Activated T-cell treated with anti-CD3 and anti-CD28 coated beads for 1 hour (primary cell): ENCODE data around the gene TAF1L.

Experiments
- DNase-seq: peaks from one replicate; pipeline ENCODE4 v3.0.0-alpha.2; 2020; ENCODE audit warnings: low read depth

TAF1L gene

DNA sequence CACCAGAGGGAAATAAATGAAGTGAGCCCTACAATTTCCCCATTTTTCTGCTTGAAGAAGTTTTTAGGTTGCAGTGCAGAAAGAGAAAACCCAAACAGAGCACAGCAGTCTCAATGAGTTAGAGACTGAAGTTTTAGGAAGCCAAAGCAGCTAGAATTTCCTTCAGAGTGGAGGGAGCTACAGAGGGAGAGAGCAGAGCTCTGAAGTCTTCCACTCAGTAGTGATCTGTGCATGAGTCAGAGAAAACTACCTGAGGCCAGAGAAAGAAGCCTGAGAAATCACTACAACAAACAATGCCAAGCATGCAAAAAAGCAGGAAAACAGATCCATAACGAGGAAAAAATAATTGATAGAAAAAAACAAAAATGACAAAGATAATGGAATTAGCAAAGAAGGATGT is 44.6 kb downstream of the TAF1L start:
- no peak for DNase-seq

DNA sequence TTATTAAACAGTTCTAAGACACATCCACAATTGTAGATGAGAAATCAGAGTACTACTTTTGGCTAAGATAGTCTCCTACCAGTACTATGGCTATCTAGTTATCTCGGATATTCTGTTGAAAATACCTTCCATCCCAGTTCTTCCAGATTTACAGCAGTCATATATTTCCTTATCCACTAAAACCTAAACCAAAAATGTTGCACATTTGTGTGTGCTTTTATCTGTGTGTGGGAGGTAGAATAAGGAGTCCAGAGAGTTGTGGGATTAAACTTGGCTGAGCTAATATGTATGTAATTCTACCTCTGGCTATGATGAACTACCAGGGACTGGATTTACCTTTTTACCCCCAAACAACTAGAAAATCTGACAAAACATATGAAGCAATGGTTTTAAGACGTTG is 45.0 kb downstream of the TAF1L start:
- no peak for DNase-seq

DNA sequence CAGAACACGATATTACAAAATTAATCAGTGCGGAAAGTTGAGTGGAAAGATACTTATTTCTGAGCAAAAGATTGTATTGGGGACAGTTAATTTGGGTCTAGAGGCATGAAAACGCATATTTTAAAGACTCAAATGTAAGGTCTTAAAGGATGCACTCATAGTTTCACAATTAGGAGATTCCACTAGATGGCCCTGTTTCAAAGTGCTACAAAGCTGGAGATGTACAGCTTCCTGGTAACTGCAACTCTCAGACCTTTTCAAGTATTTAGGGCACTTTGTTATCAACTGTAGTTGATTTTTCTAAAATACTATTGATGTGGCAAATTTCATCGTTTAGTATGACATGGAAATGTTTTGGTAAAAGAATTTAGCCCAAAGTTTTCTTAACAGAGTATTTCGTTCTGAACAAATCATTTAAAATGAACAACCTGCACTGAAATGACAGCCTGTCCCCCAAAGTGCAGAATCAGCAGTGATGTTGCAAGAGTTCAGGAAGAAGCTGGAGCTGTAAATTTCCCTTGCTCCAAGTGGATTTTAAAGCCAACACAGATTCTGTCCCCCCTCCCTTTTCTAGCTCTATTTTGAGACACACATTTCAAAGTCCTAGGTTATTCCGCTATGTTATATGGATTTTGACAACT is 46.3 kb downstream of the TAF1L start:
- no peak for DNase-seq

DNA sequence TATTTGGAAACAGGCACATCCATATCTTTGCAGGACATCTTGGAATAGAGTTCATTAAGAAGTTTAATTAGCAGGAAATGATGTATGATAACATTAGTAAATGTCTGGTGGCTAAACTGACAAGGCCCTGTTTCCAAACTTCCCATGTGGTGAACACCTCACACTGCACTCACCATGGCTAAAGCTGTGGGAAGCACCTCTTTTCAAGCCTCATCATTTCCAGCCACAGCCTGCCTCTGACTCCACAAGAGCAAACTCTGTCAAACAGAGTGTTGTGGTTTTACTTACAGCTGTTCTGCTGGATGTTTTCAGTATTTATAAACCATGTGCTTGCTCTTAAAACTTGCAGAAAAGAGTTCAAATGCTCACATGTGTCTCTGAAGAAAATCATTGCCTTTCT is 47.6 kb downstream of the TAF1L start:
- DNase-seq: no peak

DNA sequence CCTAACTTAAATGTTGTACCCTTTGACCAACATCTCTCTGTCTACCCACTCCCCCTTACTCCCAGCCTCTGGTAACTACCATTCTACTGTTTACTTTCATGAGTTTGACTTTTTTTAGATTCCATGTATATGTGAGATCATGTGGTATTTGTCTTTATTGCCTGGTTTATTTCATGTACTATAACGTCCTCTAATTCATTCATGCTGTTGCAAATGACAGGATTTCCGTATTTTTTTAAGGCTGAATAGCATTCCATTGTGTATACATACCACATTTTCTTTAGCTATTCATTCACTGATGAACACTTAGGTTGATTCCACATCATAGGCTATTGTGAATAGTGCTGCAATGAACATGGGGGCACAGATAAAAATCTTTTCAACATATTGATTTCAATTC is 50.7 kb downstream of the TAF1L start:
- DNase-seq: no peak

DNA sequence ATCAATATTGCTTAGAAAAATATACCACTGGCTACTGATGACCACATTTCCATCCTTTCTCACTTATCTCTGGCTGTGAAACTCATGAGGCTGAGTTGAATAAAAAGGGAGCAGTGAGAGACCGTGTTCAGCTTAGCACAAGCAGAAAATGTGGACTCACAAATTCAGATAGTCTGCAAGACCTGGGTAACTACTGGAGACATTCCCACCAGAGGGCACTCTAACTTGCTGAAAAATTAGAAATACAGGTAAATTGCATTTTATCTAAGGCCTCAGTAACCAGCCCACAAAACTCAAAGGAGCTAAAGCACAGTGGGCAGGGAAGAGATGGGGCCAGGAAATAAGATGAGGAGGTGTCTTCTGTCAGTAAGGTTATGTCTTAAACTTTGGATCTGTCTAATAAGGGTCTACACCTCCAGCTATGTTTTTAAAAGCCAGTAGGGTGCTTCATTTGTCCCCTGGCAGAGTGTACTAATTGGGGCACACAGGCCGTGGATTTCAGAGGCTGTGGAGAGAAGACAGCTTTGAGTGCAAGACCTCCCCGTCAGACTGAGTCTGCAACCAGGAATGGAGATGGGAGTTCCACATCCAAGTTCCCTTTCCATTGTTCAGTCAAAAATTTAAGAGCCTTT is 53.8 kb downstream of the TAF1L start:
- no peak for DNase-seq

DNA sequence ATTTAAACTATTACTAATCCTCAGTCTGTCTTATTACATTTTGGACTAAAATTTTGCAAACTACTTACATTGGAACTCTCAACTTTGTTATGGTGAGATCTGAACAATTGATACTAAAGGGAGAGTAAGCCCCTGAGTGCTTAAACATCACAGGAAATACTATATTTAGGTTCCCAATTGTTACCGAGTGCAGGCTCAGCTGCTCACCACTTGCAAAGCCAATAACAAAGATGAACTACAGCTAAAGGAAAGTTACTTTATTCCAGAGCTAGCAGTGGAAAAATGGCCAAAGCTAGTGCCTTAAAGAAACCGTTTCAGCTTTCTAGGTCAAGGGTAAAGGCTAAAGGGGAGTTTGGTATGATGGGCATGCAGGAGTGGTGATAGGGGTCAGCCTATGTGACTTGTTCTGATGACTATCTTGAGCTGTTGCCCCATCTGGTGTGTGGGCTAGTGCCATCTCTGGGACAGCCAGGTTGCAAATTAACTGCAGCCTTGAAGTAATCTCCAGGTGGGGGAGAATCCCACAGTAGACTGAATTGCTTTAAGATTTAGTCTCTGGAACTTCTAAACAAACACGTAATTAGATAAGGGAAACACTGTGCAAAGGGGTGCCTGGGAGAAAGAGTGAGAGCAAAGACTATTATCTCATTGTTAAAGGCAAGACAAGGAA is 54.7 kb downstream of the TAF1L start:
- no peak for DNase-seq

DNA sequence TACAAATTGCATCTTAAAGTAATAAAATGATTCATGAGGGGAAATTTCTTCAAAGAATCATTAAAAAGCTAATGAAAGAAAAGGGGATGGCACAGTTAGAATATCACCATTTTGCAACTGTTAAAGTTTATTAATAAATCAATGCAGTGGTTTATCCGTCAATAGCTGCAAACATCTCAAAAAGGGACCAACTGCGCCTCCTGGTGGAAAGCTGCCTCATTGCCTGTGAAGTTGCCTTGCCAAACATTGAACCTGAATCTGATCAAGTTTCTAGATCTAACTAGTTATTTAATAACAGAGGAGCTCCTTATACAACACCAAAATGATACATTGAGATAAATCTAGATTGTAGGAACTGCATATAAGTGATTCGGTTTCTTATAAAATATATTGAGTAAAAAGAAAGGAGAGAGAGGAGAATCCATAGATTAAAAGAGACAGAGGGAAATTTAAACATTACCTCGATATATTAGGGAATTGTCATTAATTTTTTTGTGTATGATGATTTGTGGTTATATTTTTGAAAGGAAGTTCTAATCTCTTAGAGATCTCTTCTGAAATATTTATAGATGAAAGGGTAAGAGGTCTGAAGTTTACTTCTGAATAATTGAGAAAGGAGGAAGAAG is 55.6 kb downstream of the TAF1L start:
- peak; percentile 80 for DNase-seq
